Stimulated activated CD4-positive, alpha-beta T cell treated with anti-CD3 and anti-CD28 coated beads, Interleukin-15, amount 100 ng/mL, for 1 hour (primary cell): ENCODE data around the gene SMIM12.

Source experiments
- DNase-seq, 2 donors: peaks; one replicate each; pipeline ENCODE4 v3.0.0-alpha.2; 2020; ENCODE audit warnings: low read depth in 1 of 2, low spot score in 1 of 2

Gene SMIM12

DNA sequence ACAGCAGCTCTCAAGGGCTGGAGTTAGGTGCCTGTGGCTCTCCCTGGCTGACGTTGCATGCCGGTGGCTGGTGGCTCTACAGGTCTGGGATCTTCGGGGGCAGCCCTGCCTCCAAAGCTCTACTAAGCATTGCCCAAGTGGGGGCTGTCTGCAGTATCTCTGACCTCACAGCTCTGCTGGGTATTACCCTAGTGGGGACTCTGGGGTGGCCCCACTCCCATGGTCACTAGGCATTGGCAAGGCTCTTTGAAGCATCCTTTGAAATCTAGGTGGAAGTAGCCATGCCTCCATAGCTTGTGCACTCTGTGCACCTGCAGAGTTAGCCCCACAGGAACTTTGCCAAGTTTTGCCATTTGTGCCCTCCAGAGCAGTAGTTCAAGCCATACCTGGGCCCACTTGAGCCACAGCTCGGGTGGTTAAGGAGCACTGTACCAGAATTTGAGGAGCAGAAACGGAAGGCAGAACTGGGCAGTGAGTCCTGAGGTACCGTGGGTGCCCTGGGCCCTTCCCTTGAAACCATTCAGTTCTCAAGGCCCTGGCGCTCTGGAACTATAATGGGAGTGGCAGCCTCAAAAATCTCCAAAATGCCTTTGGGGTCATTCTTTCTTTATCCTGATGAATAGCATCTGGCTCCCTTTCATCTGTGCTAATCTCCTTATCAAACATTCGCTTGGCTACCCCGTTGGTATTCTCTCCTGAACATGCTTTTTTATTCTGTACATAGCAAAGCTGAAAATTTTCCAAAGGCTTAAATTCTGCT is 51.3 kb downstream of the SMIM12 start:
- no peak for DNase-seq

DNA sequence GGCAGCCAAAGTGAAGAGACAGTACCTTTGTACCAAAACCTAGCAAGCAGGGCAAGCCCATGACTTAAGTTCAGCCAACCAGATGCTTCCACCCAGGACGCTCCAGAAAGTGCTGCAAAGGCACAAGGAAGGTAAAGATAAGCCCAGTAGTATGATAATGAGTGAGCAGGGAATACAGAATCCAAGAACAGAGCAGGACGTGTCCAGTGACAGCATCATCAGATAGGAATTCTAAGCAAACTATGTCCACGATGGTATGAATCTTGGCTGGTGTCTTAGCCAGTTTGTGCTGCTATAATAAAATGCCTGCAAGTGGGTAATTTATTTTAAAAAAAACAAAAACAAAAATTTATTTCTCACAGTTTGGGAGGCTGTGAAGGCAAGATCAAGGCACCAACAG is 53.2 kb downstream of the SMIM12 start:
- no peak for DNase-seq

DNA sequence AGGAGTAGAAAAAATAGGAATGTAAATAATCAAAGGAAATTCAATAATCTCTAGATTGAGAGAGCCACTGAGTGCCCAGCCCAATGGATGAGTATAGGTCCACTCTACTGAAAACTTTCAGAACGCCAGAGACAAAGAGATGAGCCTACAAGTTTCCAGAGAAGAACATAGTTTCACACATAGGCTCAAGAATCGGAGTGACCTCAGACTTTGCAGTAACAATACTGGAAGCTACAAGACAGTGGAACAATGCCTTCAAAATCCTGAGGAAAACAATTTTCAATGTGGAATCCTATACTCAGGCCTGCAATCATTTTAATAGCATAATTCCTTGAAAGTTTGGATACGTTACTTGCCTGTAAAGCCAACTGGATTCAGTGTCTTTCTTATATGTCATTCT is 55.8 kb downstream of the SMIM12 start:
- DNase-seq = no peak
